IPS DF 6.9 (cell line): ENCODE data around the gene C4BPA.

Experiments
- DNase-seq: peaks from one replicate; pipeline ENCODE4 v3.0.0-alpha.2; 2013; ENCODE audit warnings: low read depth, low spot score
- H3K27ac ChIP-seq: one replicate; pipeline ENCODE4 v1.5.1; 2013; ENCODE audit warnings: low read length, control low read depth
- H3K27me3 ChIP-seq: 2 replicates; pipeline ENCODE4 v1.6.1; 2013; ENCODE audit warnings: mild to moderate bottlenecking, low read length; ENCODE audit not compliant: control insufficient read depth, insufficient read depth
- H3K36me3 ChIP-seq: 2 replicates; pipeline ENCODE4 v1.6.1; 2013; ENCODE audit warnings: low read length; ENCODE audit not compliant: control insufficient read depth, insufficient read depth
- H3K4me1 ChIP-seq: 2 replicates; pipeline ENCODE4 v1.6.1; 2013; ENCODE audit warnings: low read length; ENCODE audit not compliant: control insufficient read depth, insufficient read depth
- H3K4me3 ChIP-seq: 2 replicates; pipeline ENCODE4 v1.5.1; 2013; ENCODE audit warnings: mild to moderate bottlenecking, low read length
- H3K9me3 ChIP-seq: 2 replicates; pipeline ENCODE4 v1.6.1; 2013; ENCODE audit warnings: low read length, inconsistent platforms; ENCODE audit not compliant: control insufficient read depth, insufficient read depth
- WGBS: extraction: QIAGEN DNeasy Blood & Tissue Kit; methylation state at CpG from one replicate; pipeline ENCODE4 v1.1.7; 2013; ENCODE audit warnings: mixed read lengths, missing lambda C conversion rate; ENCODE audit not compliant: insufficient read length, insufficient coverage; 5-methylcytosine and 5-hydroxymethylcytosine counted together

Gene C4BPA

DNA sequence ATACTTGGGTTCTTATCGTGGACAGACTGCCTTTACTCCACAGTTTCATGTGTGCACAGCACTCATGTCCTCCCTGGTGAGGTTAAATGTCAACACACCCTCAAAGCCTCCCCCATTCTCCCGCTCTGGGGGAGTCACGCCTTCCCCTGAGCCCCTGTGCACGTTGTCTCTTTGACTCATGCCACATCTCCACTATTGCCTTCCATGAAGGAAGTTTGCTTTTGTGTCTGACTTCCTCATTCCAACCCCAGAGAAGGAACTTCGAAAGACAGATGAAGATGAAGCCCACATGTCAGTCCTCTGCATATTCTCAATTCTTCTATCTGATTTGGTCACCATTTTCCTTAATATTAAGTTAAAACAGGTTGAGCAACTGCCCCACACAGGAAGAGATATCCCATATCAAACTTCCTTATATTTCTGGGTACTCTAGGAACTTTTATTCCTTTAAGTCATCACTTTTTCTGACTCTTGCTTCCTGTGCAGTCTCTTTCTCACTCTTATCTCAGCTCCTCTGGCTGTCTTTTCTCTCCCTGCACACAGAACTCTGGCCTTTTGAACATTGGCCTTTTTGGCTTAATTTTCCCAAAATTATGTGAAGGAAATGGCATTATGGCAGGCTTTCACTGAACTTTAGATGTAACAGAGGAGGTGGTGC is 41.5 kb downstream of the C4BPA start:
- H3K4me1 ChIP-seq, result no peaks in the 10 kb centered on the region
- no peak overlapping the region for H3K4me3 ChIP-seq
- no peaks in the 10 kb centered on the region for H3K36me3 ChIP-seq
- WGBS, result no CpG with 5 or more reads among the region's 5 CpGs
- no peaks in the 10 kb centered on the region for H3K27me3 ChIP-seq
- H3K27ac ChIP-seq, result no peak overlapping the region
- H3K9me3 ChIP-seq, result no peaks in the 10 kb centered on the region
- DNase-seq, result no peak

DNA sequence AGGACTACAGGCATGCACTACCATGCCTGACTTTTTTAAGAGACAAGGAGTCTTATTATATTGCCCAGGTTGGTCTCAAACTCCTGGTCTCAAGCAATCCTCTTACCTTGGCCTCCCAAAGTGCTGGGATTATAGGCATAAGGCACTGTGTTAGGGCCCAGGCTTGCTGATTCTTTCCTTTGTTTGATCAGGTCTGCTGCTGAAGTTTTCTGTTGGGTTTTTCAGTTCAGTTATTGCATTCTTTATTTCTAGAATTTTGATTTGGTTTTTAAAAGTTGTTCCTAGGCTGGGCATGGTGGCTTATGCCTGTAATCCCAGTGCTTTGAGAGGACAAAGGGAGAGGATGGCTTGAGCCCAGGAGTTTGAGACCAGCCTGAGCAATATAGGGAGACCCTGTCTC is 47.9 kb downstream of the C4BPA start:
- no peak for DNase-seq
- no peaks in the 10 kb centered on the region for H3K36me3 ChIP-seq
- H3K27ac ChIP-seq, result no peak overlapping the region
- H3K9me3 ChIP-seq, result no peaks in the 10 kb centered on the region
- no peaks in the 10 kb centered on the region for H3K4me1 ChIP-seq
- H3K27me3 ChIP-seq, result no peaks in the 10 kb centered on the region
- no peak overlapping the region for H3K4me3 ChIP-seq

DNA sequence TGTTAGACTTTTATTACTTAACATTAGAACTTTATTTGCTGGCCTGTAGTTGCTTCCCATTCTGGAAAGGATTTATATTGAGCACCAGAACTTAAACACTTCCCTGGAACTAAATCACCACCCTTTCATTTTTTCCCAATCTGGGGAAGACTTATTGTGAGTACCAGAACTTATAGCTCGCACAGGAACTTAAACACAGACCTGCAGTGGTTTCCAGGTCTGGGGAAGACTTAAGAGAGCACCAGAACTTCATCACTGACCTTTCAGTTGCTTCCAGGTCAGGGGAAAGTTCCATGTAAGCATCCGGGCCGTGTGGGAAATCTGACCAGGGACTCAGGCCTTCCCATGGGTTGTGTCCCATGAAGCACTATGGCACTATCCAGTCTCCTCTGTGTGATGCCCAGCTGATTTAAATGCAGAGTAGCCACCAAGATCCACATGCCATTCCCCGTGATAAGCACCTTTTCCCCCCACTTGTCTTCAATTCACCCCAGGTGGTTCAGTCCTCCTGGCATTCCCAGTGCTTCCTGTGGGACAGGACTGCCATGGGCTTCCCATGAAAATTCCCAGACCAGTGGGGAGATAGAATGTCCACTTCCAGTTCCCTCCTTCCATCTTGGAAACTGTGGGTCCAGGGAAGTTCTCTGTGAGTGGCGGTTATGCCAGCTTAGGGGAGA is 48.9 kb downstream of the C4BPA start:
- Histone ChIP-seq H3K4me3 (no peak overlapping the region), H3K27ac (no peak overlapping the region)
- no peak for DNase-seq

DNA sequence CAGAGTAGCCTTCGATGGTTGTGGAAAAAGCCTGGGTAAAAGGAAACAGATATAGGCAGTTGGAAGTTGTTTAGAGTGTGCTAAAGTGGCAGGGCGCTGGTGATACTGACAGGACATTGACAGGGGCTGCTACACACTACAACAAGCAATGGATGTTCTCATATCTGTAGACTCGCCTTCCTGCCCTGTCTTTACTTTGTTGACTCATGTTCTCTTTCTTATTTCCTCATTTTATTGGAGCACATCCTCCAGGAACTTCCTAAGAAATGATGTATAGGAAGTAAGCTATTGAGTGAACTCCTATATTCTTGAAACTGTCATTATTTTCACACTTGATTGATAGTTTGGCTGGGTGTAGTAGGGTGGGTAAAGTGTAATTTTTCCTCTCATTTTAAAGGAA is 51.0 kb downstream of the C4BPA start:
- Histone ChIP-seq H3K36me3 (no peaks in the 10 kb centered on the region), H3K27ac (no peak overlapping the region), H3K4me1 (no peaks in the 10 kb centered on the region), H3K4me3 (no peak overlapping the region), H3K9me3 (no peaks in the 10 kb centered on the region), H3K27me3 (no peaks in the 10 kb centered on the region)
- no CpG with 5 or more reads among the region's 3 CpGs for WGBS
- no peak for DNase-seq

More for the DNA sequence above, 48.9 kb downstream of the C4BPA start:
- H3K36me3 ChIP-seq, result no peaks in the 10 kb centered on the region
- H3K9me3 ChIP-seq, result no peaks in the 10 kb centered on the region
- no CpG with 5 or more reads among the region's 5 CpGs for WGBS
- no peaks in the 10 kb centered on the region for H3K27me3 ChIP-seq
- no peaks in the 10 kb centered on the region for H3K4me1 ChIP-seq

DNA sequence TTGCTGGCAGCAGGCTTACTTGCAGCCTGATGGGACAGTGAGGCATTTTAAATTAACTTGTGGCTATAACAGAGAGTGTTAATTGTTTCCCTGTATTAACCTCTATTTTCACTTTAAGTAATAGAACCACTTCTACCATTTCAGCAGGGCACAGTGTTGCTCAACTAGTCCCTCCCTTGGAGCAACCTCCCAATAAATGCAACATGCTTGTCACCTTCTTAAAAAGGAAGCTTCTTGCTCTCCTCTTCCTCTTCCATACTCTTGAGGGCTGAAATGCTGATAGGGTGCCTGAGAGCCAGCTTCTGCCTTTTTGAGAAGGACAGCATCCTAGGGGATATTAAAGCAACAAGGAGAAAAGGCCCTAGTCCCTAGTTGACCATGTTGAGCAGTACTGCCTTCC is 52.1 kb downstream of the C4BPA start:
- no peaks in the 10 kb centered on the region for H3K4me1 ChIP-seq
- H3K27ac ChIP-seq, result no peak overlapping the region
- no peaks in the 10 kb centered on the region for H3K9me3 ChIP-seq
- no peak overlapping the region for H3K4me3 ChIP-seq
- no peaks in the 10 kb centered on the region for H3K36me3 ChIP-seq
- H3K27me3 ChIP-seq, result no peaks in the 10 kb centered on the region
- no peak for DNase-seq

DNA sequence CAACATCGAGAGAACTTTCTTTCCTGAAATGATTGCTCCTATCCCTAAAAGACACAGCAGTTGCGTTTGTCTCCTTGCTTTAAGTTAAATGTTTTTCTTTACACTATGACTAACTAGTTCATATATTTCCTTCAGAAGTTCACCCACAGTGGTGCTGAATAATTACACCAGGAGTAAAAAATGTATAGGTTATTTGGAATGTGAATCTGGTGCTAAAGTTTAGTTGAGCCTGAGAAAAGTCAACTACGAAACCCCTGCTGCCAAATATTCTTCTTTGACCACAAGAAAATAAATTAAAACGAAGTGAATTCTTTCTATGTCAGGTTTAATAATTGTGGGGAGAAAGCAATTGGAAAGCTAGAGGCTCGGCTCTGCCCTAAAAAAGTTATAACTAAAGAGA is 52.8 kb downstream of the C4BPA start:
- Histone ChIP-seq H3K9me3 (no peaks in the 10 kb centered on the region), H3K27me3 (no peaks in the 10 kb centered on the region), H3K36me3 (no peaks in the 10 kb centered on the region), H3K4me3 (no peak overlapping the region), H3K4me1 (no peaks in the 10 kb centered on the region), H3K27ac (no peak overlapping the region)
- no CpG with 5 or more reads among the region's 5 CpGs for WGBS
- DNase-seq, result no peak

DNA sequence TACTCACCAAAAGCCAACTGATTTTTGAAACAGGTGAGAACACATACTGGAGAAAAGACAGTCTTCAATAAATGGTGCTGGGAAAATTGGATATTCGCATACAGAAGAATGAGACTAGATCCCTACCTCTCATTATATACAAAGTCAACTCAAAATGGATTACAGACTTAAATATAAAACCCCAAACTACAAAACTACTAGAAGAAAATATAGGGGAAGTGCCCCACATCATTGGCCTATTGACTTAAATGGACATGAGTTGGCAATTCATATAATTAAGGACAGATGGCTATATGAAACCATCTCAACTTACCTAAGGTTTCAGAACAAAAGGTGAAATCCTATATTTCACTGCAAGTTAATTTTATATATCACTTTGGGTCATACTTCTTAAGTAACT is 60.1 kb downstream of the C4BPA start:
- H3K9me3 ChIP-seq, result no peaks in the 10 kb centered on the region
- no peaks in the 10 kb centered on the region for H3K4me1 ChIP-seq
- H3K27me3 ChIP-seq, result no peaks in the 10 kb centered on the region
- DNase-seq, result no peak
- no peak overlapping the region for H3K4me3 ChIP-seq
- no peak overlapping the region for H3K27ac ChIP-seq
- no CpG with 5 or more reads among the region's 1 CpG for WGBS
- no peaks in the 10 kb centered on the region for H3K36me3 ChIP-seq

DNA sequence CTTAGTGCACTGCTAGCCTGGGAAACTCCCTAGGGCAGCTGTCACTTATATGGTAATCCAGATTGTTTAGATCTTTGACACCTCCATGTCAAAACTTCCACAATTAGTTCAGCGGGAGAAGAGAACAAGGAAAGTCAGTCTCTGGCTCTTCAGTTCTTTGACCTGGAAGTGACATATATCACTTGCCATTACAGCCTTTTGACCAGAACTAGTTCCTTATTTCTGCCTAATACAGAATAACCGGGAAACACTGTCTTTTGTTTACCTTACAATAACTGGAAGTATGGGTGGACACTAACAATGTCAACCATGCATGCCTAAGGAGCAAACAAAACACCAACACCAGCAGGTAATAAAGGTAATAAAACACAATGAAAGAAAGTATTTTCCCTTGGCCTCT is 68.3 kb downstream of the C4BPA start:
- no peaks in the 10 kb centered on the region for H3K36me3 ChIP-seq
- no peak for DNase-seq
- no peaks in the 10 kb centered on the region for H3K27me3 ChIP-seq
- no peak overlapping the region for H3K4me3 ChIP-seq
- no CpG with 5 or more reads among the region's 2 CpGs for WGBS
- H3K27ac ChIP-seq, result no peak overlapping the region
- H3K9me3 ChIP-seq, result no peaks in the 10 kb centered on the region
- H3K4me1 ChIP-seq, result no peaks in the 10 kb centered on the region

DNA sequence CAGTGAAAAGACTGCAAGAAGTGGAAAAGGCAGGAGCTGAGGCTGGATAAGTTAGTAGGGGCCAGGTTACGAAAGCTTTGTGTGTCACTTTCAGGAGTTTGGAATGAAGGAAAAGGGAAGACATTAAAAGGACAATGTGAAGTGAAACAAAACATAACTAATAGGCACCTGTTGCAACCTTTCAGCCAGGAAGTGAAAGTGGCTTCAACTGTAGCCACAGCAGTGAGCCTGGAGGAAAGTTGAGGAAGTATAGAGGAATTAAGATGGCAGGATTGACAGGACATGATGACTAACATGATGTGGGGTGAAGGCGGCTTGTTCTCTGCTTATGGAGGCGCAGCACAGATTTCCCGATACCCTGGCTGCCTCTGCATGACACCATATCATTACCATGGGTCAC is 68.9 kb downstream of the C4BPA start:
- WGBS, result no CpG with 5 or more reads among the region's 4 CpGs
- no peak overlapping the region for H3K27ac ChIP-seq
- no peak for DNase-seq
- H3K27me3 ChIP-seq, result no peaks in the 10 kb centered on the region
- no peaks in the 10 kb centered on the region for H3K9me3 ChIP-seq
- H3K36me3 ChIP-seq, result no peaks in the 10 kb centered on the region
- H3K4me1 ChIP-seq, result no peaks in the 10 kb centered on the region
- no peak overlapping the region for H3K4me3 ChIP-seq

DNA sequence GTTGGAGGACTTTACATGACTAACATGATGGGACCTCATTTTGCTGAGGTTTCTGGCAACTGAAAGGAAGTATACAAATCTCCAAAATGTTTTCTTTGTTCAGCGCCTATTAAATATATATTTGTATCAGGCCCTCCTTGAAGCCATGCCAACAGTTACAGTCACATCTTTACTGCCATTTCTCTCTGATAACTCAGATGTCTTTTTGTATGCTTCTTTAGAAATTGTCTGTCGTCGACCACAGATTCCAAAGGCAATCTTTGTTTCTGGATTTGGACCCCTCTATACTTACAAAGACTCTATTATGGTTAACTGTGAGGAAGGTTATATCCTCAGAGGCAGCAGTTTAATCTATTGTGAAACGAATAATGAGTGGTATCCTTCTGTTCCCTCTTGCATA is 69.4 kb downstream of the C4BPA start:
- no peak for DNase-seq
- no peaks in the 10 kb centered on the region for H3K4me1 ChIP-seq
- WGBS, result no CpG with 5 or more reads among the region's 4 CpGs
- no peaks in the 10 kb centered on the region for H3K27me3 ChIP-seq
- no peak overlapping the region for H3K27ac ChIP-seq
- H3K9me3 ChIP-seq, result no peaks in the 10 kb centered on the region
- H3K4me3 ChIP-seq, result no peak overlapping the region
- no peaks in the 10 kb centered on the region for H3K36me3 ChIP-seq

DNA sequence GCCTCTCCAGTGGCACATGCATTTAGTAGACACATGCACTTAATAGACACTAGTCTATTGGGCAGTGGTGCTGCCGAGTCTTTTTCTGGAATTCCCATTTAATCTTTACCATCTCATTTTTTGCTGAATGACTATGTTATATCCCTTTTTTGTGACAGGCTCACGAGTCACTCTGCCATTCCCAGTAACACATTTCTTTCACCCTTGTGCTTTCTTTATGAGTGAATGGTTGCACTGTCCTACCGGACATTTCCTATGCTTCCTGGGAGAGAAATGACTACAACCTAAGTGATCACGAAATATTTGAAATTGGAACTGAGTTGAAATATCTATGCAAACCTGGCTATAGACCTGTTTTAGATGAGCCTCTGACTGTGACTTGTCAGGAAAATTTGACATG is 70.9 kb downstream of the C4BPA start:
- no peaks in the 10 kb centered on the region for H3K4me1 ChIP-seq
- H3K9me3 ChIP-seq, result no peaks in the 10 kb centered on the region
- H3K36me3 ChIP-seq, result no peaks in the 10 kb centered on the region
- H3K4me3 ChIP-seq, result no peak overlapping the region
- no CpG with 5 or more reads among the region's 4 CpGs for WGBS
- no peak overlapping the region for H3K27ac ChIP-seq
- H3K27me3 ChIP-seq, result no peaks in the 10 kb centered on the region
- DNase-seq, result no peak
